Central memory CD4-positive, alpha-beta T cell (primary cell): ENCODE data around the gene TUBGCP2.

Source experiments
- DNase-seq: peaks from one replicate; pipeline ENCODE4 v3.0.0; 2022

TUBGCP2 gene

GRCh38 chr10:133261726-133262325 is 46.8 kb downstream of the TUBGCP2 start:
- DNase-seq = peak; percentile 77

DNA sequence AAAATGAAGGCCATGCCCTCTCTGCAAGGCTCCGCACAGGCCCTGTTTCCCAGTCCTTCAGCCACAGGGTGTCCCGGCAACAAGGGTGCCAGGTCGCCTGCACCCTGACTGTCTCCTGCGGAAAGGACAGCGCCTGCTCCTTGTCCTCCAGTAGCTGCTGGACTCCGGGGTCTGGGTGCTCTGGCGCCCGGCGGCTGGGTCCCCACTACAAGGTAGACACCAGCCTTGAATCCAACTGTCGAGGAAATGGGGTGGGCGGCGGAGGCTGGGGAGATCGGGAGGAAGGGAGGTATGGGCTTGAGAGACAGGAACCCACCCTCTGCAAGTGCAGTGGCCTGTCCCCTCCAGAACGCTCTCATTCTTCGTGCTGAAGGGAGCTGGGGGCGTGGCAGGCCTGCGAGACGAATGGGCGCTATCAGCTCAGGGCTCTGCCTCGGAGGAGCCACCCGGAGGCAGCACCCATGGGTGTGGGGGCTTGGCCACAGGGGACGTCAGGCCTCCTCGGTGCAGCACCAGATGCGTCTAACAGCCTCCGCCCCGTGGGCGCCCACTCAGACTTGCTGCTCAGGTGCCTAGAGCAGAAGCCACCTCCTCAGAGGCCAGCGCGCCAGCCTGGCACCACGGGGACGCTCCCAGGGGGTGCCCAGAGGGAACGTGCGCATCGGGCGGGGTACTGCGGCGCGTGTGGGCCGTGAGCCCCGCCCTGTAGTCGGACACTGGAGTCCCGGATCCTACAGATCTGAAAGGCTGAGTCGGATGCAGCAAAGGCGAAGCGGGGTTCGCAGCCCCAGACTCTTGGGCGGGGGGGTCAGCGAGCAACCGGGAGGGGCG is 47.6 kb downstream of the TUBGCP2 start:
- peak; percentile 71 for DNase-seq

DNA sequence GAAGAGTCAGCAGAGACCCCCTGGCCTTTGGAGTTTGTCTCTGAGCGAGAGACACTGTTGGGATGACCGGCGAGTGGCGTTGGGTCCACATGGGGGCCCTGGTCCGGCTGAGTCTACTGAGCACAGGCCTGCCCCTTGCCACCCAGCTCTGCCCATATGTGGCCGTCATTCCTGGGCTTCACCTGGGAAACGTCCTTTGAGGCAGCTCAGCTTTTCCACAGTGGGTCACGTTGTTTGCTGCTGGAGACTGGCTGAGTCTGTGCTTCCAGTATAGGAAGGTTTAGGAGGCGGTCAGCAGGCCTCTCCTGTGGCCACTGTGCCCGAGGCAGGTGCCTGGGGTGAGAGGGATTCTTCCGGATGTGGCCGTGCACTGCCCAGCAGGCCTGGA is 49.1 kb downstream of the TUBGCP2 start:
- no peak for DNase-seq

DNA sequence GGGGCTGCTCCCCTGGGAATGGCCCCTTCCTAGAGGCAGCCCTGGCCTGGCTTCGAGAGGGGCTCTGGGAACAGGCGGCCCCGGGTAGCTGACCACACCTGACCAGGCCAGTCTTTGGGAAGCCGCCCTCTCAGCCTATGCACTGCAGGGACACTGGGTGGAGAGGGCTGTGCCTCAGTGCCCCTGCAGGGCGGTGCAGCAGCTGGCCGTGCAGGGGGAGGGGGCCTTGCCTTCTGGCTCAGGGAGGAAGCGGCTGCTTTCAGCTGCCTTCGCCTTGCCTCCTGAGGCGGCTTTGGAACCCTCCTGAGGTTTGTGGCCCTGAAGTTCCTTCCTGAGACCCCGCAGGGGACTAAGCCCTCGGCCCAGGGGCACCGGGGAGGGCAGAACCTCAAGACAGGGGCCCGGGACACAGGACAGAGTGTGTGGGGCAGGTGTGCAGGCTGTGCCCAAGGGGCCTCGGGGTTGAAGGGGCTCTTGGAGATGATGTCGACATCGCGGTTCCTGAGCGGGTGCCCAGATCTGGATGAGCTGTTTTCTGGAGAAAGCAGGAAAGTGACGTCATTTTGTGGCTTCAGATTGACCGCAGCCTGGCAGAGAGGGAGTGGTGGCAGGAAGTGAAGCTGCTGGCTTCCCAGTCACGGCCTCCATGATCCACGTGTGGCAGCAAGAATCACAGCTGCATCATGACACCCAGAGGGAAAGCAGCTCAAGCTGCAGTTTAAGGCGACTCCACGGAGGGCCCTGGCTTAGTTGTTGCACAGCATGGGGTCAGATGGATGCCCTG is 49.7 kb downstream of the TUBGCP2 start:
- DNase-seq = peak; percentile 83

- DNase-seq = peak; percentile 42
Measured at GRCh38 chr10:133258066-133258817, 50.4 kb downstream of the TUBGCP2 start.

GRCh38 chr10:133257489-133258065 is 51.1 kb downstream of the TUBGCP2 start:
- DNase-seq = no peak

GRCh38 chr10:133255323-133255722 is 53.3 kb downstream of the TUBGCP2 start:
- no peak for DNase-seq

GRCh38 chr10:133254421-133255120 is 54.1 kb downstream of the TUBGCP2 start:
- no peak for DNase-seq

DNA sequence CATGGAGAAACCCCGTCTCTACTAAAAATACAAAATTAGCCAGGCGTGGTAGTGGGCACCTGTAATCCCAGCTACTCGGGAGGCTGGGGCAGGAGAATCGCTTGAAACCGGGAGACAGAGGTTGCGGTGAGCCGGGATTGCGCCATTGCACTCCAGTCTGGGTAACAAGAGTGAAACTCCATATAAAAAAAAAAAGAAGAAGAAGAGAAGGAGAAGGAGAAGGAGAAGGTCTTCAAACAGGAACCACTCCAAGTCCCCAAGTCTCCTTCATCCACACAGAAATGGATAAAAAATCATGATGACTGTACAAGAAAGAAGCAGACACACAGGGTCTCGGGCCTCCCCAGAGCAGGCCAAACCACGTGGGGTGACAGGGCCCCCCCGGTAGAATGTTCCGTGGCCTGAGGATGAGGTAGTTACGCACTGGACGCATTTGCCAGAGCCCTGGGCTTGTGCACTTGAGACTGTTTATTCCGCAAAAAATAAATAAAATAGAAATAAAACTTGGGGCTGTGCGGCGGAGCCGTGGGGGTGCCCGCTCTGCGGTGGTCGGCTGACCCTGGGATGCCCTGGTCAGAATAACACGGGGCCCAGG is 55.2 kb downstream of the TUBGCP2 start:
- DNase-seq = no peak

DNA sequence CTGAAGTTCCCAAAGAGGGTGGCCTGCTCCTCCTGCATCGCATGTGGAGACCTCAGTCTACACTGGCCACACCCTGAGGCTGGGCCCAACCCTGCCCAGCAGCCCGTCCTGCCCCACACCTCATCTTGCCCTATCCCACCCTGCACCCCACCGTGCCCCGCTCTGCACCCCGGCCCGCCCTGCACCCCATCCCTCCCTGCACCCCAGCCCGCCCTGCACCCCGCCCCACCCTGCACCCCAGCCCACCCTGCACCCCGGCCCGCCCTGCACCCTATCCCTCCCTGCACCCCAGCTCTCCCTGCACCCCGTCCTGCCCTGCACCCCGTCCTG is 56.5 kb downstream of the TUBGCP2 start:
- DNase-seq = no peak

DNA sequence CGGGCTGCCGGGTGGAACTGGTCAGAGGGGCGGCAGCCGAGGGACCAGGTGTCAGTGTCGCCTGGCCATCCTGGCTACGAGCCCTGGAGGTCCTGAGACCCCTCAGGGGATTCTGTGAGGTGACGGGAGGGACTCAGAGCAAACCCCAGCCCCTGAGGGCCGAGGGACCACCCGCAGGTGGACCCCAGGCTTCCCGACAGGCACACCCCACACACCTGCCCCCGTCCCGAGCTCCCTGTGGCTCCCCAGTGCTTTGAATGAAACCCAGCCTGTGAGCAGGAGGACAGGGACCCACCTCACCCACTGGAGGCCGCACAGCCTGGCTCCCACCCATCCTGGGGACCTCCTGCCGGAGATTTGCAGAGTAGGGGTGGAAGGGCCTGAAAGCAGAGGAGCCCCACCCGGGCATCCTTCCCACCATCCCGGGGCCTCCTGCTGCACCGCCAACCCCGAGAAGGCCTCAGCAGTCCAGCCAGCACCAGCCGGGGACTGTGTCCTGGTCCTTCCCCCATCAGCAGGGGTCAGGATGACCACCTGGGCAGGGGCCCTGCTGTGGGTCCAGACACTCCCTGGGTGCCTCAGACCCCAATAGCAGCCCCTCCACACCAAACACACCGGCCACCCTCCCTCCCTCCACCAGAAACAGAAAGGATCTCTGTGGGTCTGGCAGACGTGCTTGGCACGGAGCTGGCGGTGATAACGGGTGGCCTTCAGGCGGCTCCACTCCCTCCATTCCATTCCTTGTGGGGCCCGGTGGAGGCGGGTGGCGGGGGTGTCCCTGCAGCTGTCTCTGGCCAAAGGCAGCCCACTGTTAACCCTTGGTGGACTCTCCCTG is 57.1 kb downstream of the TUBGCP2 start:
- no peak for DNase-seq

GRCh38 chr10:133249975-133250754 is 58.5 kb downstream of the TUBGCP2 start:
- DNase-seq = no peak

DNA sequence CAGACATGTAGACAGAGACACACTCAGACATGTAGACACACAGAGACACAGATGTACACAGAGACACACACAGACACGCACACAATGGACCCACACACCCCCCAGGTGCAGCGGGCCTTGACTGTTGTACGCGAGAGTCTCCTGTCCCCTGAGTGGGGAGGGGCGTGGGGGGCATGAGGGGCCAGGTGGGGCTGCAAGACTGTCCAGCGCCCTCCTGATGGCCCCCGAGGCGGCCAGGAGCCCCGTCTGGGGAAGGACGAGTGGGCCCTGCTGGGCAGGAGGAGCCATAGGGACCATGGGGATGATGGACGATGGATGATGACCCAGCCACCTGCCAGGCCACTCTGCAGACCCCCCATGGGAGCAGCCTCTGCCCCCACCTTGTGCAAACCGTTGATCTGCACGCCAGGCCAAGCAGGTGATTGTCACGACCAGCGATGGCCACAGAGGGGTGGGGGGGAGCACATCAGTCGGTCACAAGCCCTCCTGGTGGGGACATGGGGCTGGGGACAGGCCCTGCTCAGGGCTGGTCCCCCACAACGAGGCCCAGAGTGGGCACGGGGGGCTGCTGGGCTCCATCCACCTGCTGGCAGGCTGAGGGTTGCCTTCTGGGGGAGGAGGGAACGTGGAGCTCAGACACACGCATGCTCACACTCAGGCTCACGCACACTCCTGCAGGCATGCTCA is 59.4 kb downstream of the TUBGCP2 start:
- no peak for DNase-seq

GRCh38 chr10:133248334-133248715 is 60.3 kb downstream of the TUBGCP2 start:
- DNase-seq = no peak

GRCh38 chr10:133247681-133248333 is 60.9 kb downstream of the TUBGCP2 start:
- no peak for DNase-seq

DNA sequence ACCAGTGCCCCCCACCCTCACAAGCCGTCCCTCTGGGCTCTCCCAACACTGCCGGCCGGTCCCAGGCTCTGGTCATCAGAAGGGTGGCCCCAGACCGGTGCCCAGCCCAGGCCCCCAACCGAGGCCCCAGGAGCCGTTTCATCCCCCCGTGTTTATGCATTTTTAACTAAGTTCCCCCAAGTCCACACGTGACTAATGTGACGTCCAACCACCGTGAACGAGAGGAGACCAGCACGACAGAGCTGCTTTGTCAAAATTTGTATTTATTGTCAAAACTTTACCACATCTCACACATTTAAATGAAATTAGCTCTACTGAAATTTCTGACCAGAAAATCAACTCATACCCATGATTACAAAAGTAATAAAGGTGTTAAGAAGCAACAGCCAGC is 62.4 kb downstream of the TUBGCP2 start:
- no peak for DNase-seq

GRCh38 chr10:133245439-133246235 is 63.0 kb downstream of the TUBGCP2 start:
- DNase-seq = no peak

DNA sequence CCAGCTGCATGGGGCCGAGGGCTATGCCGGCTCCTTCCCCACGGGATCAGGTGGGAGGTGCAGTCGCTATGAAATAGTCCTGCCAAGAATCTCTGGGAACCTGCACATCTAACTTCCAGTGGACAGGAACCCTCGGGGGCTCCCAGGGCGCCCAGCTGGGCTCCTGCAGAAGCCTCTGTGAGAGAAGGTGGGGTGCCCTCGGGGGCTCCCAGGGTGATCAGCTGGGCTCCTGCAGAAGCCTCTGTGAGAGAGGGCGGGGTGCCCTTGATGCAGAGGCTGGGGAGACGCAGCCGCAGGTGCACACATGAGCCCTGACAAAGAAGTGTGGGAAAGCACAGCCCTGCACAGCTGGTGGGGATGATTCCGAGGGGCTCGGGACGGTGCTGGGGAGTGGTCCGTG is 65.1 kb downstream of the TUBGCP2 start:
- no peak for DNase-seq
